Suprapubic skin (tissue), 4 donors: ENCODE measurements around the gene ARMC10. TPM values are rescaled to one million over a fixed set of nuclear protein-coding genes. Genes with fewer than 3 reads are reported as not detected.
"Not testable (repeated sequence)": the region's sequence is repeated elsewhere in the genome, so short reads cannot be mapped to it uniquely, and the experiment has no call there.

Source experiments
- DNase-seq, 2 donors: peaks; one replicate each; pipeline ENCODE4 v3.0.0-alpha.2; 2019; ENCODE audit warnings: low spot score in 2 of 2
- H3K27ac ChIP-seq: fragments of 200-600 bp; sonication (generic); one replicate; pipeline ENCODE4 v1.5.1; 2019
- H3K27me3 ChIP-seq: fragments of 200-600 bp; sonication (generic); one replicate; pipeline ENCODE4 v1.5.1; 2019
- H3K36me3 ChIP-seq: fragments of 200-600 bp; sonication (generic); one replicate; pipeline ENCODE4 v1.5.1; 2019
- H3K4me1 ChIP-seq: fragments of 200-600 bp; sonication (generic); one replicate; pipeline ENCODE4 v1.5.1; 2019
- H3K4me3 ChIP-seq: fragments of 200-600 bp; sonication (generic); one replicate; pipeline ENCODE4 v1.5.1; 2019; ENCODE audit warnings: mild to moderate bottlenecking
- H3K9me3 ChIP-seq: fragments of 200-600 bp; sonication (generic); one replicate; pipeline ENCODE4 v1.5.1; 2019
- EP300 ChIP-seq: sonication (generic); formaldehyde crosslinking; IDR thresholded peaks from one replicate; pipeline ENCODE4 v1.6.1; 2017; ENCODE audit warnings: antibody characterized with exemption
- POLR2A ChIP-seq, 2 donors: fragments of 450-650 bp; IDR thresholded peaks; one replicate each; pipeline ENCODE4 v1.6.1; 2017; ENCODE audit warnings: antibody characterized with exemption in 2 of 2, mild to moderate bottlenecking in 2 of 2, moderate library complexity in 2 of 2
- POLR2AphosphoS5 ChIP-seq, 3 donors: sonication (generic); formaldehyde crosslinking; IDR thresholded peaks; one replicate each; pipeline ENCODE4 v1.6.1; 2017; ENCODE audit warnings: antibody characterized with exemption in 3 of 3
- WGBS: methylation state at CpG from one replicate; pipeline ENCODE4 v1.1.5; 2018; 5-methylcytosine and 5-hydroxymethylcytosine counted together
- total RNA-seq, 4 donors: library from RNA; depleted of rRNA; stranded (reverse); fragments of >200 nt; gene quantifications; one replicate each; pipeline ENCODE4 v1.1.0, GENCODE V29; 2016
- TF ChIP-seq, protein P1 (sequence below), 2 donors: fragments of 200-600 bp in 1 of 2; fragments of 450-650 bp in 1 of 2; sonication (generic) in 1 of 2; IDR thresholded peaks; one replicate each; pipeline ENCODE4 v1.5.1; 2016 to 2019; ENCODE audit warnings: antibody characterized with exemption in 2 of 2, mild to moderate bottlenecking in 1 of 2, moderate library complexity in 1 of 2

Gene ARMC10
- total RNA-seq, 4 donors from 2014 or later: 37.2 to 60.0 (median 50.0) TPM

GRCh38 chr7:103080923-103081322 is 6.0 kb downstream of the ARMC10 start:
- H3K27ac ChIP-seq: no peak overlapping the region
- no peaks in the 10 kb centered on the region for H3K9me3 ChIP-seq
- DNase-seq: no peak
- peaks cover 23% of the 10 kb centered on the region for H3K36me3 ChIP-seq
- 94% methylated on average over 2 of the region's 2 CpGs for WGBS
- peaks cover 12% of the 10 kb centered on the region for H3K4me1 ChIP-seq
- no peak overlapping the region for H3K4me3 ChIP-seq
- no peak for TF ChIP-seq POLR2A (IDR thresholded peaks at IDR 0.05)
- no peak for TF ChIP-seq EP300
- TF ChIP-seq, protein P1, sequence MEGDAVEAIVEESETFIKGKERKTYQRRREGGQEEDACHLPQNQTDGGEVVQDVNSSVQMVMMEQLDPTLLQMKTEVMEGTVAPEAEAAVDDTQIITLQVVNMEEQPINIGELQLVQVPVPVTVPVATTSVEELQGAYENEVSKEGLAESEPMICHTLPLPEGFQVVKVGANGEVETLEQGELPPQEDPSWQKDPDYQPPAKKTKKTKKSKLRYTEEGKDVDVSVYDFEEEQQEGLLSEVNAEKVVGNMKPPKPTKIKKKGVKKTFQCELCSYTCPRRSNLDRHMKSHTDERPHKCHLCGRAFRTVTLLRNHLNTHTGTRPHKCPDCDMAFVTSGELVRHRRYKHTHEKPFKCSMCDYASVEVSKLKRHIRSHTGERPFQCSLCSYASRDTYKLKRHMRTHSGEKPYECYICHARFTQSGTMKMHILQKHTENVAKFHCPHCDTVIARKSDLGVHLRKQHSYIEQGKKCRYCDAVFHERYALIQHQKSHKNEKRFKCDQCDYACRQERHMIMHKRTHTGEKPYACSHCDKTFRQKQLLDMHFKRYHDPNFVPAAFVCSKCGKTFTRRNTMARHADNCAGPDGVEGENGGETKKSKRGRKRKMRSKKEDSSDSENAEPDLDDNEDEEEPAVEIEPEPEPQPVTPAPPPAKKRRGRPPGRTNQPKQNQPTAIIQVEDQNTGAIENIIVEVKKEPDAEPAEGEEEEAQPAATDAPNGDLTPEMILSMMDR (IDR thresholded peaks at IDR 0.05): no peak
- no peak for TF ChIP-seq POLR2AphosphoS5 (IDR thresholded peaks at IDR 0.05)
- H3K27me3 ChIP-seq: no peaks in the 10 kb centered on the region

DNA sequence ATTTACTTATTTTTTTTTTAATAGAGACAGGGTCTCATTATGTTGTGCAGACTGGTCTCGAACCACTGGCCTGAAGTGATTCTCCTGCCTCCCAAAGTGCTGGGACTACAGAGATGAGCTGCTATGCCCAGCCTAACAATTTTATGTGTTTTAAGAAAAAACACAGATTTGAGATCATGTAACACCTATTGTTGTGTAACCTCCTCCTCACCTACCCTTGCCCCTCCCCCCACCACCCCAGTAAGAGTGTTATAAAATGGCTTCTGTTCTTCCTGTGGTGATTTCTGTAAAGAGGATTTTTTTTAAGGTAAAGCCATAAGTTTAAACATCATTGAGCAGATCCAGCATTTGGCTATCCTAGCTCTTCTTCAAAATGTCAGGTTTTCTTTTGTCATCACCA is 7.6 kb downstream of the ARMC10 start:
- Histone ChIP-seq H3K9me3 (no peaks in the 10 kb centered on the region), H3K27me3 (no peaks in the 10 kb centered on the region), H3K27ac (no peak overlapping the region), H3K4me3 (no peak overlapping the region), H3K36me3 (peaks cover 35% of the 10 kb centered on the region), H3K4me1 (no peaks in the 10 kb centered on the region)
- no peak for DNase-seq
- 96% methylated on average over 1 of the region's 1 CpG for WGBS
- TF ChIP-seq EP300 (no peak), POLR2AphosphoS5 (IDR thresholded peaks at IDR 0.05) (no peak), POLR2A (IDR thresholded peaks at IDR 0.05) (no peak)
- TF ChIP-seq, protein P1 (IDR thresholded peaks at IDR 0.05): no peak

DNA sequence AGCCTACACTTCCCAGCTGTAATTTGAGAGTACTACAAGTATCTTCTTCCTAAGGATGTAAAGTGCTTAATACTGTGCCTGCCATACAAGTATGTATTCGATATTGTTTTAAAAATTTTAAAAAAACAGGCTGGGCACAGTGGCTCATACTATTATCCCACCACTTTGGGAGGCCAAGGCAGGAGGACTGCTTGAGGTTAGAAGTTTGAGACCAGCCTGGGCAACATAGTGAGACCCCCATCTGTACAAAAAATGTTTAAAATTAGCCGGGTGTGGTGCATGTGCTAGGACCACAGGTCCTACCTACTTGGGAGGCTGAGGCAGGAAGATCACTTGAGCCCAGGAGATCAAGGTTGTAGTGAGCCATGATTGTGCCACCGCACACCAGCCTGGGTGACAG is 8.3 kb downstream of the ARMC10 start:
- H3K4me3 ChIP-seq: no peak overlapping the region
- H3K27me3 ChIP-seq: no peaks in the 10 kb centered on the region
- H3K36me3 ChIP-seq: peaks cover 42% of the 10 kb centered on the region
- TF ChIP-seq POLR2AphosphoS5 (IDR thresholded peaks at IDR 0.05): no peak
- TF ChIP-seq POLR2A (IDR thresholded peaks at IDR 0.05): no peak
- 90% methylated on average over 3 of the region's 3 CpGs for WGBS
- no peaks in the 10 kb centered on the region for H3K4me1 ChIP-seq
- no peak for DNase-seq
- no peaks in the 10 kb centered on the region for H3K9me3 ChIP-seq
- H3K27ac ChIP-seq: no peak overlapping the region

DNA sequence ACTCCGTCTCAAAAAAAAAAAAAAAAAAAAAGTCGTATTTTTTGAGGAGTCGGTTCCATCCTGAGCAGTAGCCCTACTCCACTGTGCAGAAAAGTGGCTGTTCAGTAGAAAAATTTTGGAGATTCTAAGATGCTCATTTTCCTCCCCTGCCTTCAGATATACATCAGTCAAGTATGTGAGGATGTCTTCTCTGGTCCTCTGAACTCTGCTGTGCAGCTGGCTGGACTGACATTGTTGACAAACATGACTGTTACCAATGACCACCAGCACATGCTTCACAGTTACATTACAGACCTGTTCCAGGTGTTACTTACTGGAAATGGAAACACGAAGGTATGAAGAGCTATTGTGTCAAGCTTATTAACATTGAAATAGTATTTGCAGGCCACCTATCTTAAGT is 17.4 kb downstream of the ARMC10 start:
- H3K27me3 ChIP-seq: not testable (repeated sequence)
- 67% methylated on average over 4 of the region's 4 CpGs for WGBS
- peaks cover 44% of the 10 kb centered on the region for H3K36me3 ChIP-seq

DNA sequence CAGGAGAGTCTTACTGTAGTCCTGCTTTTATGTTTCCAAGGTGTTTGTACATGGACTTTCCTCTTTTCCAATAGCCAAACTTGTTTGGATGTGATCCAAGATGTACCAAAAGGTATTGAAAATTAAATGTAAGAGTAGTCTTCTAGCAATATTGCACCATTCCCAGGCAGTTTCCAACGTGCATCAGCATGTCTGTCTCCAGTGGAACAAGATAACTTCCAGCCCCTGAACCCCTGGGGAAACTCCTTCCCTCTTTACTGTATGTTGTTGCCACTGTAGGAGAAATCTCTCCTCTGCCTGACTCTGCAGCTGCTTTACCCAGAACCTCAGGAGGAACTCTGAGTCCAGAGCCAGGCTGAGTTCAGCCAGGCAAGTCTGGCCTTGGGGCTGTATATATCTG is 18.5 kb downstream of the ARMC10 start:
- DNase-seq: no peak
- Histone ChIP-seq H3K27me3 (no peaks in the 10 kb centered on the region), H3K9me3 (no peaks in the 10 kb centered on the region), H3K27ac (no peak overlapping the region), H3K4me3 (no peak overlapping the region), H3K36me3 (peaks cover 41% of the 10 kb centered on the region), H3K4me1 (peaks cover 3% of the 10 kb centered on the region)
- TF ChIP-seq, protein P1 (IDR thresholded peaks at IDR 0.05): no peak
- TF ChIP-seq POLR2AphosphoS5 (IDR thresholded peaks at IDR 0.05) (no peak), EP300 (no peak), POLR2A (IDR thresholded peaks at IDR 0.05) (no peak)
- 17% methylated on average over 1 of the region's 1 CpG for WGBS

More for the DNA sequence above, 17.4 kb downstream of the ARMC10 start:
- not testable (repeated sequence) for DNase-seq, H3K9me3 ChIP-seq, H3K4me1 ChIP-seq, H3K27ac ChIP-seq, H3K4me3 ChIP-seq

DNA sequence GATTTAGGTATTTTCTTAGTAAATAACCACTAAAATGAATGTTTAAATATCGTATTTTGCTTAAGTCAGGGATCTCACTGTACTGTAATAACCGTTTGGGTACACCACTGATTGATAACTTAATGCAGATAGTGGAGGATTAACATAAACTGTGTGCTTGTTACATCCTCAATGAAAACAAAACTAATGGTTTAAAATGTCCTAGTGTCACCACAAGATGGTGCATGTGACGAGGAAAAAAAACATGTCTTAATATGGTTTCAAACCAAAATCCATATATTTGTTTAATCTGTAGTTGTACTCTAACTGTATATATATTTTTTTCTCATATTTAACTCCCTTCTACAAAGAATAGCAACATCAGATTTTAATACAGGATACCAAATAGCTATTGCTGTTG is 19.2 kb downstream of the ARMC10 start:
- 42% methylated on average over 3 of the region's 3 CpGs for WGBS
- H3K27ac ChIP-seq: no peak overlapping the region

DNA sequence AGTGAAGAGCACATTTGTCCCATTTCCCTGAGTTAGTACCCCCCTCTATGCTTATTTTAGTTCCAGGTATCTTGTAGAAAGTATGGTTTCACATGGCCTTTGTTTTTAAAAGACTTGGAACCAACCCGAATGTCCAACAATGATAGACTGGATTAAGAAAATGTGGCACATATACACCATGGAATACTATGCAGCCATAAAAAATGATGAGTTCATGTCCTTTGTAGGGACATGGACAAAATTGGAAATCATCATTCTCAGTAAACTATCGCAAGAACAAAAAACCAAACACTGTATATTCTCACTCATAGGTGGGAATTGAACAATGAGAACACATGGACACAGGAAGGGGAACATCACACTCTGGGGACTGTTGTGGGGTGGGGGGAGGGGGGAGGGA is 20.6 kb downstream of the ARMC10 start:
- H3K27ac ChIP-seq: not testable (repeated sequence)
- WGBS: 100% methylated on average over 2 of the region's 2 CpGs

More for the DNA sequence above, 19.2 kb downstream of the ARMC10 start:
- Histone ChIP-seq H3K36me3 (peaks cover 34% of the 10 kb centered on the region), H3K4me3 (no peak overlapping the region), H3K27me3 (no peaks in the 10 kb centered on the region), H3K9me3 (no peaks in the 10 kb centered on the region), H3K4me1 (peaks cover 3% of the 10 kb centered on the region)
- no peak for DNase-seq
- TF ChIP-seq, protein P1 (IDR thresholded peaks at IDR 0.05): no peak
- TF ChIP-seq POLR2AphosphoS5 (IDR thresholded peaks at IDR 0.05): no peak

More for the DNA sequence above, 20.6 kb downstream of the ARMC10 start:
- H3K9me3 ChIP-seq, H3K4me3 ChIP-seq, H3K4me1 ChIP-seq, DNase-seq, H3K27me3 ChIP-seq: not testable (repeated sequence)
- peaks cover 24% of the 10 kb centered on the region for H3K36me3 ChIP-seq
